Neural cell (in vitro differentiated cells): ENCODE measurements around the gene HTR3A. TPM values are rescaled to one million over a fixed set of nuclear protein-coding genes. Genes with fewer than 3 reads are reported as not detected.
A peak's percentile ranks its signal among the peaks of the same experiment; 100 is the strongest.

Experiments
- H2AFZ ChIP-seq: fragments of 200-600, 300-800 bp; sonication (generic), shearing (Covaris generic); 2 replicates; pipeline ENCODE4 v1.6.0; 2014; ENCODE audit warnings: low read depth, mild to moderate bottlenecking, antibody characterized with exemption, low read length, moderate library complexity
- H3F3A ChIP-seq: fragments of 200-600 bp; shearing (Covaris generic); 2 replicates; pipeline ENCODE4 v1.6.1; 2016; ENCODE audit warnings: mild to moderate bottlenecking, moderate library complexity, mixed read lengths, antibody characterized with exemption, low read length; ENCODE audit not compliant: insufficient read depth, poor library complexity, severe bottlenecking
- H3K27ac ChIP-seq: fragments of 200-600, 300-800 bp; sonication (generic), shearing (Covaris generic); 2 replicates; pipeline ENCODE4 v1.5.1; 2014; ENCODE audit warnings: mild to moderate bottlenecking, low read length, moderate library complexity
- H3K27me3 ChIP-seq: fragments of 300-800, 200-600 bp; sonication (generic), shearing (Covaris generic); 2 replicates; pipeline ENCODE4 v1.6.0; 2014; ENCODE audit warnings: mild to moderate bottlenecking, low read depth, low read length, moderate library complexity; ENCODE audit not compliant: insufficient read depth
- H3K36me3 ChIP-seq: fragments of 300-800, 200-600 bp; sonication (generic), shearing (Covaris generic); 2 replicates; pipeline ENCODE4 v1.5.1; 2014; ENCODE audit warnings: mild to moderate bottlenecking, antibody characterized with exemption, low read length, moderate library complexity; ENCODE audit not compliant: insufficient read depth
- H3K4me2 ChIP-seq: fragments of 300-800, 200-600 bp; sonication (generic), shearing (Covaris generic); 2 replicates; pipeline ENCODE4 v1.6.0; 2014; ENCODE audit warnings: mild to moderate bottlenecking, low read length
- H3K4me3 ChIP-seq: fragments of 300-800, 200-600 bp; sonication (generic), shearing (Covaris generic); 2 replicates; pipeline ENCODE4 v1.5.1; 2014; ENCODE audit warnings: mild to moderate bottlenecking, low read length, moderate library complexity
- H3K79me2 ChIP-seq: fragments of 200-600 bp; shearing (Covaris generic); replicated peaks from 2 replicates; pipeline ENCODE4 v1.6.0; 2014; ENCODE audit warnings: mild to moderate bottlenecking, low read length, moderate library complexity; ENCODE audit not compliant: insufficient read depth
- H3K9ac ChIP-seq: fragments of 300-800, 200-600 bp; sonication (generic), shearing (Covaris generic); 2 replicates; pipeline ENCODE4 v1.6.1; 2016; ENCODE audit warnings: mild to moderate bottlenecking, low read length, mixed read lengths
- H3K9me2 ChIP-seq: fragments of 200-600 bp; shearing (Covaris generic); 2 replicates; pipeline ENCODE4 v1.6.1; 2016; ENCODE audit warnings: mild to moderate bottlenecking, low read length, mixed read lengths; ENCODE audit not compliant: insufficient read depth
- H3K9me3 ChIP-seq: fragments of 200-600, 300-800 bp; sonication (generic), shearing (Covaris generic); 2 replicates; pipeline ENCODE4 v1.6.1; 2016; ENCODE audit warnings: mild to moderate bottlenecking, mixed run types, low read length, moderate library complexity, mixed read lengths
- H4K20me1 ChIP-seq: fragments of 200-600 bp; shearing (Covaris generic); 2 replicates; pipeline ENCODE4 v1.6.1; 2016; ENCODE audit warnings: mild to moderate bottlenecking, mixed run types; ENCODE audit not compliant: insufficient read depth
- CTCF ChIP-seq: fragments of 450-650 bp; IDR thresholded peaks from 2 replicates; pipeline ENCODE4 v1.5.1; 2014; ENCODE audit warnings: antibody characterized with exemption, mild to moderate bottlenecking, moderate library complexity; ENCODE audit not compliant: poor library complexity, severe bottlenecking
- EP300 ChIP-seq: fragments of 450-650 bp; conservative IDR thresholded peaks from 2 replicates; pipeline ENCODE4 v1.6.1; 2014; ENCODE audit warnings: antibody characterized with exemption, mild to moderate bottlenecking, moderate library complexity; ENCODE audit not compliant: poor library complexity, severe bottlenecking
- EZH2 ChIP-seq: fragments of 200-600, 300-800 bp; shearing (Covaris generic), sonication (generic); IDR thresholded peaks from 2 replicates; pipeline ENCODE4 v1.6.1; 2014; ENCODE audit warnings: antibody characterized with exemption, low read length, borderline replicate concordance, mild to moderate bottlenecking; ENCODE audit not compliant: insufficient read depth, poor library complexity, severe bottlenecking
- MXI1 ChIP-seq: fragments of 450-650 bp; conservative IDR thresholded peaks from 2 replicates; pipeline ENCODE4 v1.6.1; 2014; ENCODE audit warnings: antibody characterized with exemption, mild to moderate bottlenecking; ENCODE audit not compliant: poor library complexity, severe bottlenecking
- POLR2AphosphoS5 ChIP-seq: IDR thresholded peaks from 2 replicates; pipeline ENCODE4 v1.6.1; 2012
- RAD21 ChIP-seq: fragments of 450-650 bp; conservative IDR thresholded peaks from 2 replicates; pipeline ENCODE4 v1.6.1; 2014; ENCODE audit warnings: antibody characterized with exemption, mild to moderate bottlenecking, moderate library complexity
- REST ChIP-seq: IDR thresholded peaks from 2 replicates; pipeline ENCODE4 v1.6.1; 2012; ENCODE audit warnings: borderline replicate concordance
- SMC3 ChIP-seq: fragments of 450-650 bp; conservative IDR thresholded peaks from 2 replicates; pipeline ENCODE4 v1.6.1; 2014; ENCODE audit warnings: antibody characterized with exemption, mild to moderate bottlenecking, moderate library complexity; ENCODE audit not compliant: poor library complexity
- TAF1 ChIP-seq: IDR thresholded peaks from 2 replicates; pipeline ENCODE4 v1.6.1; 2012; ENCODE audit warnings: low read depth
- polyA plus RNA-seq: library from polyadenylated mRNA; depleted of rRNA; stranded (reverse); fragments of >200 nt; gene quantifications from 2 replicates; pipeline ENCODE4 v1.2.3, GENCODE V29; 2014

The HTR3A gene
- polyA plus RNA-seq, 1 donor from 2014 or later = not detected

GRCh38 chr11:113956986-113957385 lies 17.9 kb upstream of the HTR3A start:
- Histone ChIP-seq H4K20me1 (no peaks in the 10 kb centered on the region), H3F3A (no peaks in the 10 kb centered on the region), H3K4me2 (no peak overlapping the region), H3K9me2 (no peaks in the 10 kb centered on the region), H3K27ac (no peak overlapping the region), H3K79me2 (no peaks in the 10 kb centered on the region), H3K27me3 (no peaks in the 10 kb centered on the region), H3K9ac (no peak overlapping the region), H2AFZ (no peak overlapping the region), H3K36me3 (no peaks in the 10 kb centered on the region), H3K9me3 (no peaks in the 10 kb centered on the region), H3K4me3 (peak overlapping the region; percentile 30)
- no peak for TF ChIP-seq POLR2AphosphoS5
- no peak for TF ChIP-seq REST
- peak; percentile 47 for TF ChIP-seq EP300

GRCh38 chr11:113960702-113961330 lies 14.1 kb upstream of the HTR3A start:
- H3K27ac ChIP-seq = no peak overlapping the region
- TF ChIP-seq MXI1 = no peak
- no peak for TF ChIP-seq POLR2AphosphoS5
- TF ChIP-seq EP300 = no peak
- TF ChIP-seq SMC3 = no peak
- no peak for TF ChIP-seq CTCF
- TF ChIP-seq RAD21 = no peak
- no peak for TF ChIP-seq EZH2
- no peak for TF ChIP-seq TAF1
- TF ChIP-seq REST = no peak
- no peaks in the 10 kb centered on the region for H3K79me2 ChIP-seq
- no peaks in the 10 kb centered on the region for H3K36me3 ChIP-seq
- H2AFZ ChIP-seq = no peak overlapping the region
- no peak overlapping the region for H3K4me2 ChIP-seq
- no peaks in the 10 kb centered on the region for H3K9me2 ChIP-seq
- no peak overlapping the region for H3K9ac ChIP-seq
- no peaks in the 10 kb centered on the region for H4K20me1 ChIP-seq
- no peak overlapping the region for H3K4me3 ChIP-seq
- H3K27me3 ChIP-seq = no peaks in the 10 kb centered on the region
- H3K9me3 ChIP-seq = no peaks in the 10 kb centered on the region
- H3F3A ChIP-seq = no peaks in the 10 kb centered on the region
